ENCODE measurements around the gene MTX1.

DNA sequence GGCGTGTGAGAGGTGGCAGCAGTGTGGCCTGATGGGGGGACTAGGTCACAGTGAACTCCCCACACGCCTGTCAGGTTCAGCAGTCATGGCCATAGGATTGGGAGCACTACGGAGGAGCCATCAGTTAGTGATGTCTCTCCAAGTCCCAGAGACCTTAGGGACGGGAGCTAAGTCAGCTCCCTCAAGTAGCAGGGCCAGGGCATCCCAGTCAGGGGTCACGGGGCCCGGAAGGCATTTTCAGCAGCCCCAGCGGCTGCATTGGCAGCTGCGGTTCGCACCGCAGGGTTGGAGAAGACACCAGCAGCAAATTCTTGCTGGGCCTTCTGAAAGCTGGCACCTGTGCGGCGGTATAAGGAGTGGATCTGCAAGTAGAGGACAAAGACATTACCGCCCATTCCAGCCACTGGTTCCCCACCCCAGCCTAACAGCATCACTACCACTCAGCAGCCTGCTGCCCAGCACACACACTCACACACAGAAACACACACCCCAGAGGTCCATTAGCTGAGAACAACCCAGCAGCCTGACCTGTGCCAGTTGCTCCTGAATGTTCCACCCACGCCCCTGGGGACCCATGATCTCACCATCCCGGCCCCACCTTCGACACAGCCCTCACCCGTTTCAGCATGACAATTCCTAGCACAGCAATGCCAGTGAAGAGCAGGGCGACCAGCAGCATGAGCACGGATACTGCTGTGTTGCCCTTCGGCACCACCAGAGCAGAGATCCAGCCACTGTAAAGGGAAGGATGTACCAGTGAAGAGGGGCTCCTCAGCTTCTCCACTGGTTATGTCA lies 47.8 kb downstream of the MTX1 start:
- TF ChIP-seq, protein P1, sequence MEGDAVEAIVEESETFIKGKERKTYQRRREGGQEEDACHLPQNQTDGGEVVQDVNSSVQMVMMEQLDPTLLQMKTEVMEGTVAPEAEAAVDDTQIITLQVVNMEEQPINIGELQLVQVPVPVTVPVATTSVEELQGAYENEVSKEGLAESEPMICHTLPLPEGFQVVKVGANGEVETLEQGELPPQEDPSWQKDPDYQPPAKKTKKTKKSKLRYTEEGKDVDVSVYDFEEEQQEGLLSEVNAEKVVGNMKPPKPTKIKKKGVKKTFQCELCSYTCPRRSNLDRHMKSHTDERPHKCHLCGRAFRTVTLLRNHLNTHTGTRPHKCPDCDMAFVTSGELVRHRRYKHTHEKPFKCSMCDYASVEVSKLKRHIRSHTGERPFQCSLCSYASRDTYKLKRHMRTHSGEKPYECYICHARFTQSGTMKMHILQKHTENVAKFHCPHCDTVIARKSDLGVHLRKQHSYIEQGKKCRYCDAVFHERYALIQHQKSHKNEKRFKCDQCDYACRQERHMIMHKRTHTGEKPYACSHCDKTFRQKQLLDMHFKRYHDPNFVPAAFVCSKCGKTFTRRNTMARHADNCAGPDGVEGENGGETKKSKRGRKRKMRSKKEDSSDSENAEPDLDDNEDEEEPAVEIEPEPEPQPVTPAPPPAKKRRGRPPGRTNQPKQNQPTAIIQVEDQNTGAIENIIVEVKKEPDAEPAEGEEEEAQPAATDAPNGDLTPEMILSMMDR (IDR thresholded peaks at IDR 0.05), result no peak
- no peak for TF ChIP-seq POLR2A (IDR thresholded peaks at IDR 0.05)
